HCT116 (cell line): ENCODE results near the gene RAC2. TPM values are rescaled to one million over a fixed set of nuclear protein-coding genes. Genes with fewer than 3 reads are reported as not detected.

Experiments
- ATAC-seq: fragments of 200-7000 bp; cut with Tn5 transposase; 2 replicates; pipeline ENCODE4 v1.9.1; 2020; ENCODE audit warnings: mild to moderate bottlenecking, moderate library complexity
- BruUV-seq: library from RNA; stranded (reverse); fragments of 400-500 nt; replicated peaks from 2 replicates; lab custom pipeline; 2021; lab: Mats Ljungman, UMichigan
- CTCF ChIA-PET: fragments of 300-600 bp; sonication (Branson Sonifier 250); formaldehyde crosslinking; loops from one replicate; lab custom pipeline; 2021; ENCODE audit warnings: antibody characterized with exemption; lab: Charles Lee
- POLR2A ChIA-PET: fragments of 300-600, 350-600 bp; sonication (Branson Sonifier 250); formaldehyde crosslinking; loops from one replicate; lab custom pipeline; 2021; ENCODE audit warnings: antibody characterized with exemption; lab: Charles Lee
- RAD21 ChIA-PET, 2 experiments: fragments of 300-600 bp; sonication (Branson Sonifier 250); formaldehyde crosslinking; loops; one replicate each; lab custom pipeline; 2023; ENCODE audit warnings: low total read pairs in 2 of 2; ENCODE audit not compliant: uncharacterized antibody in 2 of 2, unreplicated experiment in 2 of 2, low non-redundant PET in 1 of 2; lab: Charles Lee
- DNase-seq: peaks from one replicate; pipeline ENCODE4 v3.0.0-alpha.2; 2010; ENCODE audit warnings: low read depth, low spot score
- H2AFZ ChIP-seq: fragments of 200-600 bp; shearing (Covaris generic), sonication (generic); 2 replicates; pipeline ENCODE4 v1.6.1; 2017; ENCODE audit warnings: low read depth, mixed run types, mixed read lengths, antibody characterized with exemption, low read length; ENCODE audit not compliant: poor library complexity, severe bottlenecking
- H3K27ac ChIP-seq: 2 replicates; pipeline ENCODE4 v1.5.1; 2012; ENCODE audit warnings: low read depth, low read length
- H3K27me3 ChIP-seq: fragments of 200-600 bp; sonication (generic); 2 replicates; pipeline ENCODE4 v1.6.1; 2016; ENCODE audit warnings: mixed run types, low read length, mixed read lengths; ENCODE audit not compliant: insufficient read depth
- H3K36me3 ChIP-seq, 2 experiments: fragments of 200-500 bp in 1 of 2; fragments of 200-600 bp in 1 of 2; sonication (Bioruptor generic) in 1 of 2; sonication (generic) in 1 of 2; 2 replicates each; pipeline versions ENCODE4 v1.5.1 to v1.6.1; 2014 to 2016; ENCODE audit warnings: low read length in 2 of 2, inconsistent platforms in 1 of 2, mixed read lengths in 1 of 2, mixed run types in 1 of 2; ENCODE audit not compliant: insufficient read depth in 2 of 2, control insufficient read depth in 1 of 2
- H3K4me1 ChIP-seq, 2 experiments: fragments of 200-600 bp in 1 of 2; sonication (generic) in 1 of 2; 2 replicates each; pipeline versions ENCODE4 v1.5.1 to v1.6.1; 2012 to 2017; ENCODE audit warnings: low read length in 2 of 2, inconsistent platforms in 1 of 2, mild to moderate bottlenecking in 1 of 2, mixed read lengths in 1 of 2, mixed run types in 1 of 2, moderate library complexity in 1 of 2; ENCODE audit not compliant: insufficient read depth in 2 of 2, control insufficient read depth in 1 of 2
- H3K4me2 ChIP-seq: fragments of 200-600 bp; sonication (generic); 2 replicates; pipeline ENCODE4 v1.6.1; 2017; ENCODE audit warnings: mixed run types, low read length, mixed read lengths
- H3K4me3 ChIP-seq, 2 experiments: fragments of 200-600 bp in 1 of 2; sonication (generic) in 1 of 2; replicated peaks in 1 of 2; 2 replicates each; pipeline ENCODE4 v1.5.1; 2011 to 2016; ENCODE audit warnings: low read length in 2 of 2, control low read depth in 1 of 2, low read depth in 1 of 2, mild to moderate bottlenecking in 1 of 2, mixed read lengths in 1 of 2, mixed run types in 1 of 2
- H3K79me2 ChIP-seq: fragments of 200-600 bp; sonication (generic); 2 replicates; pipeline ENCODE4 v1.6.1; 2017; ENCODE audit warnings: mild to moderate bottlenecking, mixed run types, low read length, moderate library complexity, mixed read lengths; ENCODE audit not compliant: insufficient read depth
- H3K9ac ChIP-seq: fragments of 200-600 bp; sonication (generic); 2 replicates; pipeline ENCODE4 v1.6.1; 2016; ENCODE audit warnings: low read length, mixed read lengths
- H3K9me2 ChIP-seq: fragments of 200-600 bp; sonication (generic), shearing (Covaris generic); 2 replicates; pipeline ENCODE4 v1.6.1; 2017; ENCODE audit warnings: mixed run types, mild to moderate bottlenecking, moderate library complexity; ENCODE audit not compliant: insufficient read depth
- H3K9me3 ChIP-seq, 2 experiments: fragments of 200-500 bp in 1 of 2; fragments of 200-600 bp in 1 of 2; sonication (Bioruptor generic) in 1 of 2; sonication (generic) in 1 of 2; 2 replicates each; pipeline ENCODE4 v1.6.1; 2014 to 2017; ENCODE audit warnings: low read length in 2 of 2, mixed read lengths in 2 of 2, inconsistent platforms in 1 of 2, low read depth in 1 of 2, mild to moderate bottlenecking in 1 of 2, mixed run types in 1 of 2, moderate library complexity in 1 of 2; ENCODE audit not compliant: control insufficient read depth in 1 of 2, insufficient read depth in 1 of 2
- H4K20me1 ChIP-seq: fragments of 200-600 bp; sonication (generic), shearing (Covaris generic); 2 replicates; pipeline ENCODE4 v1.6.1; 2017; ENCODE audit warnings: mixed run types, mild to moderate bottlenecking, moderate library complexity; ENCODE audit not compliant: insufficient read depth
- CBX3 ChIP-seq: IDR thresholded peaks from 2 replicates; pipeline ENCODE4 v1.6.1; 2012; ENCODE audit warnings: low read depth
- EZH2 ChIP-seq: fragments of 200-600 bp; sonication (generic); IDR thresholded peaks from 2 replicates; pipeline ENCODE4 v1.6.1; 2017; ENCODE audit warnings: antibody characterized with exemption, mixed run types
- FOSL1 ChIP-seq: IDR thresholded peaks from 2 replicates; pipeline ENCODE4 v1.6.1; 2012; ENCODE audit warnings: low read depth
- JUND ChIP-seq: IDR thresholded peaks from 2 replicates; pipeline ENCODE4 v1.6.1; 2012
- RAD21 ChIP-seq: IDR thresholded peaks from 2 replicates; pipeline ENCODE4 v1.6.1; 2012; ENCODE audit warnings: low read depth, mild to moderate bottlenecking
- REST ChIP-seq: IDR thresholded peaks from 2 replicates; pipeline ENCODE4 v1.6.1; 2012; ENCODE audit warnings: low read depth
- SIN3A ChIP-seq: IDR thresholded peaks from 2 replicates; pipeline ENCODE4 v1.6.1; 2012; ENCODE audit warnings: low read depth
- SRF ChIP-seq: IDR thresholded peaks from 2 replicates; pipeline ENCODE4 v1.6.1; 2012; ENCODE audit warnings: low read depth
- intact Hi-C: fragments of 100-400 bp; cut with micrococcal nuclease; formaldehyde crosslinking; loops from 2 replicates; pipeline ENCODE4 v1.10.0; 2022
- total RNA-seq: library from RNA; stranded (reverse); gene quantifications from one replicate; pipeline ENCODE4 v1.2.1, GENCODE V29; 2021; ENCODE audit not compliant: unreplicated experiment

The RAC2 gene
- total RNA-seq, 1 experiment from 2014 or later: 62.0 TPM

- no peak overlapping the region for H3K27ac ChIP-seq
- DNase-seq (no peak), ATAC-seq (no peak)
- no peaks in the 10 kb centered on the region for H3K79me2 ChIP-seq
- H2AFZ ChIP-seq: no peak overlapping the region
- H3K9me2 ChIP-seq: no peaks in the 10 kb centered on the region
- H4K20me1 ChIP-seq: no peaks in the 10 kb centered on the region
- 0 out of 4 replicates have a peak, but pooled peaks cover 0 to 2% of the 10 kb centered on the region in 2 experiments for H3K36me3 ChIP-seq
- no peaks in the 10 kb centered on the region for H3K27me3 ChIP-seq
- peaks cover 0 to 6% of the 10 kb centered on the region in 2 experiments; a peak in 1 of 4 replicates for H3K9me3 ChIP-seq
- intact Hi-C loops: no loop called here
- H3K4me2 ChIP-seq: no peak overlapping the region
- H3K4me3 ChIP-seq: no peak overlapping the region
- CTCF ChIA-PET: interaction anchor here (1.2 kb wide), 1 partner anchor 20 kb away, joined by 3 read pairs; no protein-coding TSS in a partner anchor
- RAD21 ChIA-PET: no interaction called here
- no peak for TF ChIP-seq SRF
- TF ChIP-seq JUND: no peak
- TF ChIP-seq EZH2: no peak
- TF ChIP-seq RAD21: no peak
- no peak for TF ChIP-seq CBX3
- no peak for TF ChIP-seq SIN3A
- TF ChIP-seq FOSL1: no peak
- no peak for TF ChIP-seq REST
- BruUV-seq: no TSS peak
- POLR2A ChIA-PET: no interaction called here
- H3K9ac ChIP-seq: no peak overlapping the region
- H3K4me1 ChIP-seq: peaks cover 0 to 5% of the 10 kb centered on the region in 2 experiments; a peak in 2 of 4 replicates
Observed at GRCh38 chr22:37219533-37219932, 24.5 kb downstream of the RAC2 start.
